Measurements from ENCODE around the gene VPREB1.
"Not testable (repeated sequence)": the region's sequence is repeated elsewhere in the genome, so short reads cannot be mapped to it uniquely, and the experiment has no call there.

VPREB1 gene

GRCh38 chr22:22270036-22270676 lies 25.6 kb downstream of the VPREB1 start:
- no CpG with 5 or more reads among the region's 7 CpGs for WGBS (ENCODE audit: insufficient coverage, insufficient read length)
- not testable (repeated sequence) for H3K4me1 ChIP-seq (ENCODE audit: control insufficient read depth, insufficient read depth, low read length); H3K4me3 ChIP-seq (ENCODE audit: low read length); DNase-seq (ENCODE audit: low read depth, low spot score); H3K36me3 ChIP-seq (ENCODE audit: control insufficient read depth, insufficient read depth, low read length); H3K27me3 ChIP-seq (ENCODE audit: control insufficient read depth, insufficient read depth, low read length); H3K9me3 ChIP-seq (ENCODE audit: control insufficient read depth, insufficient read depth, low read length); H3K27ac ChIP-seq (ENCODE audit: low read length)

- H3K27ac ChIP-seq (ENCODE audit: low read length); H3K4me3 ChIP-seq (ENCODE audit: low read length); H3K27me3 ChIP-seq (ENCODE audit: control insufficient read depth, insufficient read depth, low read length); DNase-seq (ENCODE audit: low read depth, low spot score); H3K9me3 ChIP-seq (ENCODE audit: control insufficient read depth, insufficient read depth, low read length); H3K4me1 ChIP-seq (ENCODE audit: control insufficient read depth, insufficient read depth, low read length); H3K36me3 ChIP-seq (ENCODE audit: control insufficient read depth, insufficient read depth, low read length): not testable (repeated sequence)
- WGBS (ENCODE audit: insufficient coverage, insufficient read length), result no CpG with 5 or more reads among the region's 4 CpGs
Measured at GRCh38 chr22:22277423-22277822, 32.8 kb downstream of the VPREB1 start.

GRCh38 chr22:22284962-22285756 lies 40.6 kb downstream of the VPREB1 start:
- H3K4me1 ChIP-seq (ENCODE audit: control insufficient read depth, insufficient read depth, low read length); DNase-seq (ENCODE audit: low read depth, low spot score); H3K9me3 ChIP-seq (ENCODE audit: control insufficient read depth, insufficient read depth, low read length); H3K4me3 ChIP-seq (ENCODE audit: low read length); H3K36me3 ChIP-seq (ENCODE audit: control insufficient read depth, insufficient read depth, low read length); H3K27ac ChIP-seq (ENCODE audit: low read length); H3K27me3 ChIP-seq (ENCODE audit: control insufficient read depth, insufficient read depth, low read length): not testable (repeated sequence)

- H3K27ac ChIP-seq (ENCODE audit: low read length); DNase-seq (ENCODE audit: low read depth, low spot score); H3K36me3 ChIP-seq (ENCODE audit: control insufficient read depth, insufficient read depth, low read length); H3K27me3 ChIP-seq (ENCODE audit: control insufficient read depth, insufficient read depth, low read length); H3K9me3 ChIP-seq (ENCODE audit: control insufficient read depth, insufficient read depth, low read length); H3K4me1 ChIP-seq (ENCODE audit: control insufficient read depth, insufficient read depth, low read length); H3K4me3 ChIP-seq (ENCODE audit: low read length): not testable (repeated sequence)
- 100% methylated on average over 1 of the region's 1 CpG for WGBS (ENCODE audit: insufficient coverage, insufficient read length)
Measured at GRCh38 chr22:22286390-22287105, 42.0 kb downstream of the VPREB1 start.

GRCh38 chr22:22287106-22287626 lies 42.6 kb downstream of the VPREB1 start:
- not testable (repeated sequence) for H3K9me3 ChIP-seq (ENCODE audit: control insufficient read depth, insufficient read depth, low read length)
- WGBS (ENCODE audit: insufficient coverage, insufficient read length), result 100% methylated on average over 5 of the region's 5 CpGs

GRCh38 chr22:22289666-22290065 lies 45.1 kb downstream of the VPREB1 start:
- not testable (repeated sequence) for H3K27ac ChIP-seq (ENCODE audit: low read length); H3K4me1 ChIP-seq (ENCODE audit: control insufficient read depth, insufficient read depth, low read length); H3K27me3 ChIP-seq (ENCODE audit: control insufficient read depth, insufficient read depth, low read length); H3K36me3 ChIP-seq (ENCODE audit: control insufficient read depth, insufficient read depth, low read length); DNase-seq (ENCODE audit: low read depth, low spot score); H3K4me3 ChIP-seq (ENCODE audit: low read length); H3K9me3 ChIP-seq (ENCODE audit: control insufficient read depth, insufficient read depth, low read length)
- no CpG with 5 or more reads among the region's 8 CpGs for WGBS (ENCODE audit: insufficient coverage, insufficient read length)

More at GRCh38 chr22:22287106-22287626, 42.6 kb downstream of the VPREB1 start:
- H3K4me1 ChIP-seq (ENCODE audit: control insufficient read depth, insufficient read depth, low read length); H3K4me3 ChIP-seq (ENCODE audit: low read length); H3K36me3 ChIP-seq (ENCODE audit: control insufficient read depth, insufficient read depth, low read length); H3K27me3 ChIP-seq (ENCODE audit: control insufficient read depth, insufficient read depth, low read length); DNase-seq (ENCODE audit: low read depth, low spot score); H3K27ac ChIP-seq (ENCODE audit: low read length): not testable (repeated sequence)

- H3K36me3 ChIP-seq (ENCODE audit: control insufficient read depth, insufficient read depth, low read length); H3K4me3 ChIP-seq (ENCODE audit: low read length); H3K27ac ChIP-seq (ENCODE audit: low read length); DNase-seq (ENCODE audit: low read depth, low spot score); H3K4me1 ChIP-seq (ENCODE audit: control insufficient read depth, insufficient read depth, low read length); H3K27me3 ChIP-seq (ENCODE audit: control insufficient read depth, insufficient read depth, low read length); H3K9me3 ChIP-seq (ENCODE audit: control insufficient read depth, insufficient read depth, low read length): not testable (repeated sequence)
- no CpG with 5 or more reads among the region's 3 CpGs for WGBS (ENCODE audit: insufficient coverage, insufficient read length)
Measured at GRCh38 chr22:22291129-22291806, 46.7 kb downstream of the VPREB1 start.

GRCh38 chr22:22292656-22293055 lies 48.1 kb downstream of the VPREB1 start:
- H3K9me3 ChIP-seq (ENCODE audit: control insufficient read depth, insufficient read depth, low read length); DNase-seq (ENCODE audit: low read depth, low spot score); H3K4me3 ChIP-seq (ENCODE audit: low read length); H3K27me3 ChIP-seq (ENCODE audit: control insufficient read depth, insufficient read depth, low read length); H3K36me3 ChIP-seq (ENCODE audit: control insufficient read depth, insufficient read depth, low read length); H3K4me1 ChIP-seq (ENCODE audit: control insufficient read depth, insufficient read depth, low read length); H3K27ac ChIP-seq (ENCODE audit: low read length): not testable (repeated sequence)
- WGBS (ENCODE audit: insufficient coverage, insufficient read length), result no CpG with 5 or more reads among the region's 3 CpGs

- not testable (repeated sequence) for H3K4me3 ChIP-seq (ENCODE audit: low read length); H3K27ac ChIP-seq (ENCODE audit: low read length); H3K36me3 ChIP-seq (ENCODE audit: control insufficient read depth, insufficient read depth, low read length); H3K27me3 ChIP-seq (ENCODE audit: control insufficient read depth, insufficient read depth, low read length); DNase-seq (ENCODE audit: low read depth, low spot score); H3K4me1 ChIP-seq (ENCODE audit: control insufficient read depth, insufficient read depth, low read length); H3K9me3 ChIP-seq (ENCODE audit: control insufficient read depth, insufficient read depth, low read length)
- no CpG with 5 or more reads among the region's 7 CpGs for WGBS (ENCODE audit: insufficient coverage, insufficient read length)
Measured at GRCh38 chr22:22293436-22293835, 48.9 kb downstream of the VPREB1 start.

GRCh38 chr22:22294641-22295040 lies 50.1 kb downstream of the VPREB1 start:
- no CpG with 5 or more reads among the region's 13 CpGs for WGBS (ENCODE audit: insufficient coverage, insufficient read length)
- not testable (repeated sequence) for H3K9me3 ChIP-seq (ENCODE audit: control insufficient read depth, insufficient read depth, low read length); H3K4me1 ChIP-seq (ENCODE audit: control insufficient read depth, insufficient read depth, low read length); DNase-seq (ENCODE audit: low read depth, low spot score); H3K27me3 ChIP-seq (ENCODE audit: control insufficient read depth, insufficient read depth, low read length); H3K27ac ChIP-seq (ENCODE audit: low read length); H3K4me3 ChIP-seq (ENCODE audit: low read length); H3K36me3 ChIP-seq (ENCODE audit: control insufficient read depth, insufficient read depth, low read length)
